ENCODE data around the gene ZBTB7A.

ZBTB7A gene

DNA sequence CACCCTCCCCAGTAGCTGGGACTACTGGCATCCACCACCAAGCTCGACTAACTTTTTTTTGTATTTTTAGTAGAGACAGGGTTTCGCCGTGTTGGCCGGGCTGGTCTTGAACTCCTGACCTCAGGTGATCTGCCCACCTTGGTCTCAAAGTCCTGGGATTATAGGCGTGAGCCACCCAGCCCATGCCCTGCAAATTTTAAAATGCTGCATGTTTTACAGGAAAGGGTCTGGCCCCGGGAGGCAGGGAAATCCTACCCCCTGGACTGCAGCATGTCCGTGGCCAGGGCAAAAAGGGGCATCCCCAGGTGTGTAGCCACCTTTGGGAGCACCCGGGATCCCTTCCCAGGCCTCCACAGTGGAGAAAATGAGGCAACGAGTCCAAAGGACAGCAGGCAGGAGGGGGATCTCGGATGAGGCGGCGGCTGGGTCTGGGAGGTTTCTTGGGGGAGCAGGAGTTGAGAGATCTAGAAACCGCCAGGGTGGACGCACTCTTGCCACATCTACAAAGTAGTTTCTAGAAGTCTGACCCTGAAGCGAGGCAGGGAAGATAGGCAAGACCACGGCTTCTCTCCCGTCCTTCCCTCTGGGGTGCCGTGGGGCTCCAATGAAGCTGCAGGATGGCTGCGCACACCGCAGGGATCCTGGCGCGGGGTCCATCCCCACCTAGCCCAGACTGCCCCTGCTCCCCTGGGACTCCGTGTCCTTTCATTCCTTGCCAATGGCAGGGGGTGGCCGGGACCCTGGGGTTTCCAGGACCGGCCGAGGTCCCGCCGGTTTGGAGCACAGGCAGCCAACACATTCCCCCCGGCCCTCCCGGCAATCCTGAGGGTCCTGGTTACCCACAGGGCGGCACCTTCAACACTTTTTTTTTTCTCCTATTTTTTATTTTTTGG, 21.3 kb upstream of the ZBTB7A start:
- ATAC-seq (ENCODE audit: insufficient read depth, low read depth) = no peak

GRCh38 chr19:4086411-4086867, 19.7 kb upstream of the ZBTB7A start:
- Histone ChIP-seq H3K27ac (ENCODE audit: low read length) (no peak overlapping the region), H3K36me3 (ENCODE audit: insufficient read depth, low read length) (peaks cover 14% of the 10 kb centered on the region), H3K9ac (ENCODE audit: low read depth, low read length) (no peak overlapping the region), H3K4me2 (ENCODE audit: insufficient read depth, low read length) (no peak overlapping the region), H3K79me2 (ENCODE audit: insufficient read depth, low read length) (no peaks in the 10 kb centered on the region), H2AFZ (ENCODE audit: low read depth, low read length) (no peak overlapping the region), H3K4me3 (ENCODE audit: low read depth in 1 of 2, low read length in 2 of 2) (no peak overlapping the region), H3K4me1 (ENCODE audit: insufficient read depth, low read length) (peaks cover 46% of the 10 kb centered on the region), H3K9me3 (ENCODE audit: insufficient read depth, low read length, severe bottlenecking) (no peaks in the 10 kb centered on the region), H4K20me1 (ENCODE audit: insufficient read depth, low read length) (peaks cover 21% of the 10 kb centered on the region), H3K27me3 (ENCODE audit: insufficient read depth, low read length, poor library complexity) (no peaks in the 10 kb centered on the region)
- no peak for ATAC-seq (ENCODE audit: insufficient read depth, low read depth)
- DNase-seq = no peak
- no peak for TF ChIP-seq EZH2 (IDR thresholded peaks at IDR 0.05; ENCODE audit: borderline replicate concordance, low read depth, low read length, severe bottlenecking)
- TF ChIP-seq, protein P1, sequence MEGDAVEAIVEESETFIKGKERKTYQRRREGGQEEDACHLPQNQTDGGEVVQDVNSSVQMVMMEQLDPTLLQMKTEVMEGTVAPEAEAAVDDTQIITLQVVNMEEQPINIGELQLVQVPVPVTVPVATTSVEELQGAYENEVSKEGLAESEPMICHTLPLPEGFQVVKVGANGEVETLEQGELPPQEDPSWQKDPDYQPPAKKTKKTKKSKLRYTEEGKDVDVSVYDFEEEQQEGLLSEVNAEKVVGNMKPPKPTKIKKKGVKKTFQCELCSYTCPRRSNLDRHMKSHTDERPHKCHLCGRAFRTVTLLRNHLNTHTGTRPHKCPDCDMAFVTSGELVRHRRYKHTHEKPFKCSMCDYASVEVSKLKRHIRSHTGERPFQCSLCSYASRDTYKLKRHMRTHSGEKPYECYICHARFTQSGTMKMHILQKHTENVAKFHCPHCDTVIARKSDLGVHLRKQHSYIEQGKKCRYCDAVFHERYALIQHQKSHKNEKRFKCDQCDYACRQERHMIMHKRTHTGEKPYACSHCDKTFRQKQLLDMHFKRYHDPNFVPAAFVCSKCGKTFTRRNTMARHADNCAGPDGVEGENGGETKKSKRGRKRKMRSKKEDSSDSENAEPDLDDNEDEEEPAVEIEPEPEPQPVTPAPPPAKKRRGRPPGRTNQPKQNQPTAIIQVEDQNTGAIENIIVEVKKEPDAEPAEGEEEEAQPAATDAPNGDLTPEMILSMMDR (IDR thresholded peaks at IDR 0.05; ENCODE audit: borderline replicate concordance, extremely low read depth, low read length, poor library complexity, severe bottlenecking) = no peak

More for the DNA sequence above, 21.3 kb upstream of the ZBTB7A start:
- H3K4me2 ChIP-seq (ENCODE audit: insufficient read depth, low read length) = peak overlapping the region; percentile 54; the same call in 1 of the 2 replicates
- peak overlapping the region; percentile 29; the same call in 1 of the 2 replicates for H3K9ac ChIP-seq (ENCODE audit: low read depth, low read length)
- peaks cover 26% of the 10 kb centered on the region for H3K36me3 ChIP-seq (ENCODE audit: insufficient read depth, low read length)
- H3K27me3 ChIP-seq (ENCODE audit: insufficient read depth, low read length, poor library complexity) = no peaks in the 10 kb centered on the region
- no peaks in the 10 kb centered on the region for H3K79me2 ChIP-seq (ENCODE audit: insufficient read depth, low read length)
- DNase-seq = no peak
- TF ChIP-seq, protein P1 (IDR thresholded peaks at IDR 0.05; ENCODE audit: borderline replicate concordance, extremely low read depth, low read length, poor library complexity, severe bottlenecking) = no peak
- no peak for TF ChIP-seq EZH2 (IDR thresholded peaks at IDR 0.05; ENCODE audit: borderline replicate concordance, low read depth, low read length, severe bottlenecking)
- no peaks in the 10 kb centered on the region for H3K9me3 ChIP-seq (ENCODE audit: insufficient read depth, low read length, severe bottlenecking)
- H4K20me1 ChIP-seq (ENCODE audit: insufficient read depth, low read length) = peaks cover 21% of the 10 kb centered on the region
- H3K4me3 ChIP-seq (ENCODE audit: low read depth in 1 of 2, low read length in 2 of 2) = no peak overlapping the region; a peak in 1 of 4 replicates
- no peak overlapping the region for H2AFZ ChIP-seq (ENCODE audit: low read depth, low read length)
- H3K4me1 ChIP-seq (ENCODE audit: insufficient read depth, low read length) = peaks cover 46% of the 10 kb centered on the region
- H3K27ac ChIP-seq (ENCODE audit: low read length) = peak overlapping the region; percentile 90

DNA sequence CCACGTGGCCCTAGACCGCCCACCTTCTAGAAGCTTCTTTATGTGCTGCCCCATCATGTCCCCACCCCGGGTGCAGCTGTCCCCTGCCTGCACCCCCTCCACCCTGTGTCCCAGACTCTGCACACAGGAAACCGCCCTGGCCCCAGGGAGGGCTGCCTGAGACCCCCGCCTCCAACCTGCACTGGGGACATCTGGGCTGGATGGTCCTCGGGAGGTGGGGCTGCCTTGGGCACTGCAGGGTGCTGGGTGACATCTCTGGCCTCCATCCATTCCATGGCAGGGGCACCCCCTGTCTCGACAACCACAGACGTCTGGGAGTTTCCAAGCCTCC, 17.8 kb upstream of the ZBTB7A start:
- H3K79me2 ChIP-seq (ENCODE audit: insufficient read depth, low read length) = no peaks in the 10 kb centered on the region
- H3K27ac ChIP-seq (ENCODE audit: low read length) = no peak overlapping the region
- no peak for TF ChIP-seq EZH2 (IDR thresholded peaks at IDR 0.05; ENCODE audit: borderline replicate concordance, low read depth, low read length, severe bottlenecking)
- TF ChIP-seq, protein P1 (IDR thresholded peaks at IDR 0.05; ENCODE audit: borderline replicate concordance, extremely low read depth, low read length, poor library complexity, severe bottlenecking) = no peak
- DNase-seq (no peak), ATAC-seq (ENCODE audit: insufficient read depth, low read depth) (no peak)
- H2AFZ ChIP-seq (ENCODE audit: low read depth, low read length) = no peak overlapping the region
- no peaks in the 10 kb centered on the region for H3K27me3 ChIP-seq (ENCODE audit: insufficient read depth, low read length, poor library complexity)
- no peak overlapping the region for H3K4me3 ChIP-seq (ENCODE audit: low read depth in 1 of 2, low read length in 2 of 2)
- peaks cover 31% of the 10 kb centered on the region for H3K4me1 ChIP-seq (ENCODE audit: insufficient read depth, low read length)
- no peaks in the 10 kb centered on the region for H3K9me3 ChIP-seq (ENCODE audit: insufficient read depth, low read length, severe bottlenecking)
- no peaks in the 10 kb centered on the region; the same call in 1 of the 2 replicates for H3K36me3 ChIP-seq (ENCODE audit: insufficient read depth, low read length)
- no peak overlapping the region for H3K4me2 ChIP-seq (ENCODE audit: insufficient read depth, low read length)
- no peak overlapping the region for H3K9ac ChIP-seq (ENCODE audit: low read depth, low read length)
- peaks cover 10% of the 10 kb centered on the region for H4K20me1 ChIP-seq (ENCODE audit: insufficient read depth, low read length)

Measured in DND-41 (cell line).